HPDE6-E6E7 (cell line): ENCODE data around the gene KCNMB2.

Experiments used
- DNase-seq: peaks from one replicate; pipeline ENCODE4 v3.0.0; 2011; ENCODE audit warnings: missing footprints; ENCODE audit errors: extremely low spot score

Gene KCNMB2

DNA sequence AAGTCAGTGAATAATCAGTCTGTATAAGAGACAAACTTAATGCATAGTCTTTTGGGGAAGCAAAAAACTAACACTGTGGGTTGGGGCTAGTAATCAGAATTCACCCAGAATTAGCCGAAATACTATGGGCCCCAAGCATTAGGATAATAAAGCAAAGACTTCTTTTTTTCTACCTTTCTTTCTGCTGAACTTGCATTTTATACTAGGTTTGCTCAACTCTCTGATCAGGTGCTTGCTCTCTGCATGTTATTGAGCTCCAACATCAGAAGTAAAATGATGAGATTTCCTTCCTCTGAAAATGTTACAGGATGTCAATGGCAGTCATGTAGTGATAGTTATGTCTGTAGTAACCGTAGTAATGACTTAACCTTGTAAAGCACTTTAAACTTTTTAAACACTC, 216.6 kb downstream of the KCNMB2 start:
- DNase-seq, result no peak

GRCh38 chr3:178754852-178755510, 218.7 kb downstream of the KCNMB2 start:
- DNase-seq, result no peak

DNA sequence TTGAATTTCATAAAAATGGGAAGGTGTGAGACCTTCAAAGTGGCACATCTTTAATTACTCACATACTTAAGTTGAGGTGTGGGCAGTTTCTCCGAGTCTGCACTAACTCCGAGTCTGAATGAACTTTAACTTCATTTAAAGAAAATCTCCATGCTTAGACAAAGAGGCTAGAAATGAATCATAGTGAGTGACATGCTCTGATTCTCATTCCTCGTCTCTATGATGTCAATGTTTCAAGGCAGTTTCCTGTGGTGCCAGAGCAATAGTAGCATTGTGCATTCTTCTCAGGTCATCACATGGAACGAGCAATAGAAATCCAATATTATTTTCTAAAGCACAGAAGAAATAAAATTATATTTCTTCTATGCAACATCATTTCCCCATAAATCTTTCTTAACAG, 224.8 kb downstream of the KCNMB2 start:
- no peak for DNase-seq

DNA sequence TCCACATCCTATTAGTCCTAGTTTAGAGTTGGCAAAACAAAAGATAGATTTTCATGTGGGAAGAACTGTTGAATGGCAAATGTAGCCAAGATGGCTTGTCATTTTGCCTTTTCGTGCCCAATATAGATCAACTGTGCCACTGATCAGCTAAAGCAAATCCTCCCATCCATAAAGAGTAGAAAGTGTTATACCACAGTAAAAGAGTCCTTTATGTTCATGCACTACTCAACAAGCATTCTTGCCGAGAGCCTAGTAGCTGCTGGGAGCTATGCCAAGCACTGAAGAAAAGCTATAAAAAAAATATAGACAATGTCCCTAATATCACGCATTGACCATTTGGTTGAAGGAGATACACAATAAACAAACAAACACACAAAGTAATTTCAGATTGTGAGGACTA, 225.2 kb downstream of the KCNMB2 start:
- DNase-seq, result no peak

GRCh38 chr3:178762385-178762784, 226.1 kb downstream of the KCNMB2 start:
- no peak for DNase-seq

DNA sequence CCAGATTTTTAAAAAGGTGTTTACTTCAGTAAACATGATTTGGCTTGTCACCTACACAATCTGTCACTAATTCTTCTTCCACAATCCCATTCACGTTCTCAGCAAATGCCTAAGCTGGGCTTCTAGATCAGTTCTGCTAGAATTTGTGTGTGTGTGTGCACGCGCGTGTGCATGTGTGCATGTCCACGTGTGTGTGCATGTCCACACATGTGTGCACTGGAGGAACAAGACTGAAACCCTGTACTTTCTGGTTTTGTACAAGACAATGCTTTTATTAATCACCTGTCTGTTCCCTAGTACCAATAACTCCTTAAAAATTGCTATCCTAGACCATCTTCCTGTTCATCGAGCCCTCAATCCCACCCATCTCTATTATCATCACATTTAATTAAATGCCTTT, 229.2 kb downstream of the KCNMB2 start:
- no peak for DNase-seq

DNA sequence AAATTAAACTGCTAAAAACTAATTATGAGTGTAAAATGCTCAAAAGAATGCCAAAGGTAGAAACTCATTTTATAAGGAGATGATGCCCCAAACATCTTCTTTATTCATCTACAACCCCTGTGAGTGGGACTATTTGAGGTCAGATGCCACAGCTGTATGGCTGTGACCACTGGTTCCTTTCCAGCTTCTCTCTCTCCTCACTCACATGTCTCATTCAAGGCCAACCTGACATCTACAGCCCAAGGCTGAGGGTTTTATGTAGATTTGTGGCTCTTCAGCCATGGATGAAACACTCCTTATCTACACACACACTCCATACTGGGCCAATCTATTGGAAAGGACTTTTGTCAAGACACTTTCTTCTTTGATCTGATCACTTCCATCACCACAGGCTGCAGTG, 231.3 kb downstream of the KCNMB2 start:
- DNase-seq, result no peak

DNA sequence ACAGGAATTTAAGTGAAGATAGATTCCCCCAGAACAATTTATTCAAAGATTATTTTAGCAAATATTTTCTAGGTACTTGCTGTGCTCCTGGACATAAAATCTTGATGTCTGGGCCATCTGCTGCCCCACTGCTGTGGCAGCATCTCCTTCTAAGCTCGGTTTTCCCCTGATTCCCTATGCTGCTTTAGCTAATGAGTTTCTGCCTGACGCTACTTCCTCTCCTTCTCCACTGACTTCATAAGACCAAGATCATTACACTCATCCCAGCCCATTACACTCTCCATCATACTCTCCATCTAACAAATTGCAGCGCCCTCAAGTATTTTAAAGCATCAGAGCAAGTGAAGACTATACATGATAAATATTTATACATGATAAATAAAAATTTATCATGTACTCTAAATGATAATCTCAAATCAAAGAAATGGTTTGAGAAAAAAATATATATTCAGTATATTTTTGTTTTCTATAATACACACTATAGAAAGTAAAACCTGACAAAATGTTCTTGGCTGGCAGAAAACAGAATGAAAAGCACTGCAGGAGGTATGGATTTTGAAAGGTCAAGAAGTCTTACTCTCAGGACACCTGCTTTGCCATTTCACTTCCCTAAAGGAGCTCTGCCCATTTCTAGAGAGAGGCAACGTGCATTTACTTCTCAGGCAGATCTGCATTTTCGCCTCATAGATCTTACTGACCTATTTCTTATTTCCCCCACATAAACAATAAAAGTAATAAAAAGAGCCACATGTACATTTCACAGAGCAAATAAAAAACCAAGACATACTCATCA, 232.0 kb downstream of the KCNMB2 start:
- DNase-seq, result no peak

DNA sequence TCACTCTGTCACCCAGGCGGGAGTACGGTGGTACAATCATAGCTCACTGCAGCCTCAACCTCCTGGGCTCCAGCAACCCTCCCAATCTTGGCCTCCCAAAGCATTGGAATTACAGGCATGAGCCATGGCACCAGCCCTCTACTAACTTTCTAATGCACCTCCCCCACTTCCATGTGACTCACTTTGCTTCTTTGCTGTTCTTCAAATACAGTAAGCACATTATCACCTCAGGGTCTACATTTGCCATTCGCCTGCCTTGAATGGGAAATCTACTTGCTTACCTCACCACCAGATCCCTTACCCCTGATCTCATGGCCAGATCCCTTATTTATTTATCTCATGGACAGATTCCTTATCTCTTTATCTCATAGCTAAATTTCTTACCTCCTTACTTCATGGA, 235.3 kb downstream of the KCNMB2 start:
- DNase-seq, result no peak

- no peak for DNase-seq
Observed at GRCh38 chr3:178772746-178773145, 236.5 kb downstream of the KCNMB2 start.

DNA sequence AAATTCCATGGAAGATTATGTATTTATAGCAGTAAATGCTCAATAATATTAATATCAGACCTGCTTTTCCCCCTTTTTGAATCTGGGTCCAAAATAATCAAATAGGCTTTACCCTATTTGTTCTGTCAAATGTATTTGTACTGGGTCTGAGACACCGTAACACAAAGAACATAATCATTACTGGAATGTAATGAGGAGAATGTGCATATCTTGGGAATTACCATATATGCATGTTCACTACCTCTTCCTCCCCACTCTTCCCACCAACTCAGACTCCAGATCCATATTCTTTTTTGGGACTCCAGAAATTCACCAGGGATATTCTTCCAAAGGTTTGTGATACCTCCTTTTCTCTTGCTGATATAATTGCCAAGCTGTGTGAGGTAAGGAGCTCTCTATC, 237.1 kb downstream of the KCNMB2 start:
- no peak for DNase-seq

DNA sequence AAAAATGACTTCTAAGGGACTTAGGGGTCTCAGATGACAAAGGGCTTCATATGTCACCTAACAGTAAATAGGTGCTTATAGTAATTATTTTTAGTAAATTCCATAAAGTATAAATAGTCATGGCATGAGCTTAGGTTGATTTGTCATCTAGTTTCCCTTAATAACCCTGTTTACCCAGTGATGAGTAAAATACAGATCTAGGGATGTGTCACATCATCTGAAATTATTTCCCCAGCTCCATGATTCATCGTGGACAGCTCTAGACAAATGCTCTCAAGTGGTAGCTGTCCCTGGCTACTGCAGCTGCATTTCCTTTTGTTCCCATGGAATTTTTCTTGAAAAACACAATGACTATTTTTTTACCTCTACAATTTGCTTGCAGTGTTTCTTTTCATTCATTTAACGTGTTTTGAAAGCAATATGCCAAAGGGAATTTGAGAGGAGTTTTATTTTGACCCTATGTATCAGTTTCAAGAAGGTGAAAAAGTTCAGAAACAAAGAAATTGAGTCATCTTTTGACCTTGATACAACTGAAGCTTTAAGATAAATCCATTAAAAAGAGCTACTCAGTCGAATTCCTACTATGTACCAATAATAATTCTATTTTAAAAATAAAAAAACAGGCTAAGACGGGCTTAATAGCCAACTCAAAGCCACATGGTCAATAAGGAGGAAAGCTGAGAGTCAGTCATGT, 241.6 kb downstream of the KCNMB2 start:
- DNase-seq, result peak; percentile 91

DNA sequence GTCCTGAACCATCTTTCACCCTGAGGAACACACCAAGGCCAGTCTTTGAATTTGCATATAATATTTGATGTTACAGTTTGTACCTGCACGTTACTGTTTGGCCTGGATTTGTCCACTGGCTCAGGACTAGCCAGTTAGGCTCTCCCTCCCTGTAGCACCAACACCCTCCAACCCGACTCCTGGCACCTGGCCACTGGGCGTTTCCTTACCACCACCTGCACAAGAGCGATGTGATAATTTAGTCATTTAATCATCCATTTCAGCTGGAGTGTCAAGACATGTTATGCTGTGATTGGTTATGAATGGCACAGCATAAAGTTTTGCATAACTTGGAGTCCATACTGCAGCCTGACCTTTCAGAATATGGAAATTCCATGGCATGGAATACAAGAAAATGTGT, 242.4 kb downstream of the KCNMB2 start:
- no peak for DNase-seq

- DNase-seq, result no peak
Observed at GRCh38 chr3:178785961-178786360, 249.7 kb downstream of the KCNMB2 start.

DNA sequence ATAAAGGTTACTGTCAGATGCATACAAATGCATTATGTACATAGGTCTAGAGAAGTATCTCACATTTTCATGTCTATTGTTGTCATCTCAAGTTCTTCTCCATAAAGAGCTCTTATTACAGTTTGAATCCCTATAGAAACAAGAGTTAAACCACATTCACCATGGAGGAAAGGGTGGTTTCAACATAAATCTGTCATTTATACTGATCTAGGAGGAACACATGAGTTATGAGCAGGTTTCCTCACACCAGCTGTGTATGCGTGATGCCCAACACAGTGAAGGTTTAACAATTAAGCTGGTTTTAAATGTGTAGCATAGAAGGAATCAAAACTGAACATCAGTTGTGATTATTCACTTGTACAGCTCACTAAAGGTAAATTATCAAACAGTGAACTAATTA, 251.7 kb downstream of the KCNMB2 start:
- DNase-seq, result no peak

- DNase-seq, result no peak
Observed at GRCh38 chr3:178794711-178795110, 258.5 kb downstream of the KCNMB2 start.

DNA sequence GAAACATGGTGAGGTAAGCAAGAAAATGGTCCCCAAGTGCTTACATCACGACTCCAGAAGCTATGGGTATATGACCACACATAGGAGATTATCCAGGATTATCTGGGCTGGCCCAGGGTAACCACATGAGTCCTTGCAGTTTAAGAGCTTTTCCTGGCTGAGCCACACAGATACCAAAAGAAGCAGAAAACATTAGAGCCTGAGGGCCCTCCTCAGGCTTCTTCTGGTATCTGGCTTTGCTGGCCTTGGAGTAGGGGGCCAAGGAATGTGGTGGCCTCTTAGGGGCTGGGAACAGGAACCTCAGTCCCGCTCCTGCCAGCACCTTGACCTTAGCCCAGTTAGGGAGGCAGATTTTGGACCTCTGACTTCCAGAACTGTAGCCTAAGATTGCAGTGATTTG, 259.1 kb downstream of the KCNMB2 start:
- DNase-seq, result no peak

DNA sequence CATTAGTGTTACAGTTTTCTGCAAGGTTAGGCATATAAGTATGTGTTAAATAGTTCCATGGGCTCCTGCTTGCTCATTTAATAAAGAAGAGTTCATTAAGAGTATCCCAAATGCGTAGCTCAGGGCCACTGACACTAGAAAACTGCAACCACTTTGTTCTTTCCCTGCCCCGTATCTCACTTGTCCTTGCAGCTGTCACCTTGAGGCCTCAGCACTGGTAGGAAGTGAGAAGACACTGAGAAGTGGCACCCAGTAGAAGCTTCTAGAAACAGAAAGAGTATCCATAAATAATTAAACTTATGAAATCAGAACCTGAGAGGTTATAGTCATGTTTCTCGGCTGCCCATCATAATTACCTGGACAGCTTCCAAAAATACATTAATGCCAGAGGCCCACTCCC, 266.0 kb downstream of the KCNMB2 start:
- no peak for DNase-seq

DNA sequence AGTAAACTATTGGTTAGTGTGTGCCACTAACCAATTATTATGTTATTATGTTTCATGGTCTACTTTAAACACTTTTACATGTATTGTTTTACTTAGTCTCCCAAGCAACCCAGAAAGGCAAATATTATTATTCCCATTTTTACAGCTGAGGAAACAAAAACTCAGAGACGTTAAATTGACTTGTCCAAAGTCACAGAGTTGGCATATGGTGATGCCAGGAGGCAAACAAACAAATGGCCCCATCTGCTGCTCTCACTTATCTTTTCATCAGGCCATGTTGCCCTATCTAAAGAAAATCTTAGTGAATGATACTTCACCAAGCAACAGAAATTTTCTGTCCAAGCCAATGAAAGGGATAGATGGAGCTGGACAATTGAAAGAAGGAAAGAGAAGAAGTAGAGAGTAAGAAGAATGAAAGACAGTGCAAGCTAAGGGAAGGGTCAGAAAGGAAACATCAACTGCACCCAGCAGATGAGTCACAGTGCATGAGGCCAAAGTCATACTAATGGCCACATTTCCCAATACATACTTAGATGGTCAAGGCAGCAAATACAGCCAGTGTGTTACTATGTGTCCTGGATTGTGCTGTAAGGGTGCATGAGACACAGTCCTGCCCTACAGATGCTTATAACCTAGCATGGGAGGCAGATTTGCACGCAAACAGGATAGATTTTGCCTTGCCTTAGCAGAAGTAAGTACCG, 266.9 kb downstream of the KCNMB2 start:
- DNase-seq, result no peak

- DNase-seq, result no peak
Observed at GRCh38 chr3:178804606-178805005, 268.4 kb downstream of the KCNMB2 start.

DNA sequence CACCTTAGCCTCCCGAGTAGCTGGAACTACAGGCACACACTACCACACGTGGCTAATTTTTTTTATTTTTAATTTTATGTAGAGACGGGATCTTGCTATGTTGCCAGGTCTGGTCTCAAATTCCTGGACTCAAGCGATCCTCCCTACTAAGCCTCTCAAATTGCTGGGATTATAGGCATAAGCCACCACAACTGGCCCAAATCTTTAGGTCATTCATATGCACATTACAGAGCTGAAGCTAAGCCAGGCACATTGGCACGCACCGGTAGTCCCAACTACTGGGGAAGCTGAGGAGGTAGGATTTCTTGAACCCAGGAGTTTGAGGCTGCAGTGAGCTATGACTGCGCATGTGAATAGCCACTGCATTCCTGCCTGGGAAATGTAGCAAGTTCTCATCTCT, 269.5 kb downstream of the KCNMB2 start:
- DNase-seq, result no peak

GRCh38 chr3:178806651-178807050, 270.4 kb downstream of the KCNMB2 start:
- DNase-seq, result no peak
